SU-DHL-6 (cell line): ENCODE results near the gene SOCS1.
"Not testable (repeated sequence)": the region's sequence is repeated elsewhere in the genome, so short reads cannot be mapped to it uniquely, and the experiment has no call there.

ENCODE experiments used
- H2AFZ ChIP-seq: fragments of 200-600 bp; sonication (generic); 2 replicates; pipeline ENCODE4 v1.6.1; 2014; ENCODE audit warnings: low read depth, mild to moderate bottlenecking, moderate library complexity, mixed read lengths, antibody characterized with exemption, low read length; ENCODE audit not compliant: severe bottlenecking
- H3F3A ChIP-seq: fragments of 200-600 bp; shearing (Covaris generic); 2 replicates; pipeline ENCODE4 v1.6.0; 2016; ENCODE audit warnings: antibody characterized with exemption, mild to moderate bottlenecking; ENCODE audit not compliant: insufficient read depth
- H3K27ac ChIP-seq: fragments of 200-600 bp; sonication (generic); 2 replicates; pipeline ENCODE4 v1.5.1; 2016; ENCODE audit warnings: low read depth, mild to moderate bottlenecking, low read length, moderate library complexity, mixed read lengths
- H3K27me3 ChIP-seq: fragments of 200-600 bp; sonication (generic), shearing (Covaris generic); 2 replicates; pipeline ENCODE4 v1.6.0; 2014; ENCODE audit warnings: mild to moderate bottlenecking, low read length
- H3K36me3 ChIP-seq: fragments of 200-600 bp; sonication (generic); 2 replicates; pipeline ENCODE4 v1.6.1; 2014; ENCODE audit warnings: mild to moderate bottlenecking, low read length, mixed read lengths
- H3K4me2 ChIP-seq: fragments of 300-600, 200-600 bp; shearing (Covaris generic), sonication (generic); 2 replicates; pipeline ENCODE4 v1.6.0; 2014; ENCODE audit warnings: low read length, low read depth, mild to moderate bottlenecking; ENCODE audit not compliant: poor library complexity, severe bottlenecking
- H3K4me3 ChIP-seq: fragments of 200-600 bp; sonication (generic); 2 replicates; pipeline ENCODE4 v1.5.1; 2014; ENCODE audit warnings: antibody characterized with exemption, low read length, mild to moderate bottlenecking, mixed read lengths; ENCODE audit not compliant: insufficient read depth, poor library complexity, severe bottlenecking
- H3K79me2 ChIP-seq: fragments of 200-600 bp; sonication (generic); 2 replicates; pipeline ENCODE4 v1.6.1; 2014; ENCODE audit warnings: mild to moderate bottlenecking, low read length, moderate library complexity; ENCODE audit not compliant: insufficient read depth
- H3K9ac ChIP-seq: fragments of 200-600 bp; sonication (generic); 2 replicates; pipeline ENCODE4 v1.7.0; 2014; ENCODE audit warnings: mild to moderate bottlenecking, low read length
- H3K9me2 ChIP-seq: fragments of 200-600 bp; sonication (generic); replicated peaks from 2 replicates; pipeline ENCODE4 v1.6.1; 2014; ENCODE audit warnings: low read length; ENCODE audit not compliant: insufficient read depth
- H3K9me3 ChIP-seq: fragments of 200-600 bp; sonication (generic); 2 replicates; pipeline ENCODE4 v1.6.1; 2014; ENCODE audit warnings: low read length, mixed read lengths; ENCODE audit not compliant: insufficient read depth
- H4K20me1 ChIP-seq: fragments of 200-600 bp; sonication (generic); 2 replicates; pipeline ENCODE4 v1.6.1; 2014; ENCODE audit warnings: low read depth, mild to moderate bottlenecking, antibody characterized with exemption, low read length, moderate library complexity, mixed read lengths
- EZH2phosphoT487 ChIP-seq: fragments of 200-600 bp; sonication (generic), shearing (Covaris generic); conservative IDR thresholded peaks from 2 replicates; pipeline ENCODE4 v1.6.1; 2018; ENCODE audit warnings: mild to moderate bottlenecking, antibody characterized with exemption, low read length, moderate library complexity, mixed read lengths
- TF ChIP-seq, protein P1 (sequence below): fragments of 200-600 bp; sonication (generic); IDR thresholded peaks from one replicate; pipeline ENCODE4 v1.5.1; 2017; ENCODE audit warnings: antibody characterized with exemption, mild to moderate bottlenecking, low read length, moderate library complexity; ENCODE audit not compliant: insufficient read depth, poor library complexity, severe bottlenecking

The SOCS1 gene

DNA sequence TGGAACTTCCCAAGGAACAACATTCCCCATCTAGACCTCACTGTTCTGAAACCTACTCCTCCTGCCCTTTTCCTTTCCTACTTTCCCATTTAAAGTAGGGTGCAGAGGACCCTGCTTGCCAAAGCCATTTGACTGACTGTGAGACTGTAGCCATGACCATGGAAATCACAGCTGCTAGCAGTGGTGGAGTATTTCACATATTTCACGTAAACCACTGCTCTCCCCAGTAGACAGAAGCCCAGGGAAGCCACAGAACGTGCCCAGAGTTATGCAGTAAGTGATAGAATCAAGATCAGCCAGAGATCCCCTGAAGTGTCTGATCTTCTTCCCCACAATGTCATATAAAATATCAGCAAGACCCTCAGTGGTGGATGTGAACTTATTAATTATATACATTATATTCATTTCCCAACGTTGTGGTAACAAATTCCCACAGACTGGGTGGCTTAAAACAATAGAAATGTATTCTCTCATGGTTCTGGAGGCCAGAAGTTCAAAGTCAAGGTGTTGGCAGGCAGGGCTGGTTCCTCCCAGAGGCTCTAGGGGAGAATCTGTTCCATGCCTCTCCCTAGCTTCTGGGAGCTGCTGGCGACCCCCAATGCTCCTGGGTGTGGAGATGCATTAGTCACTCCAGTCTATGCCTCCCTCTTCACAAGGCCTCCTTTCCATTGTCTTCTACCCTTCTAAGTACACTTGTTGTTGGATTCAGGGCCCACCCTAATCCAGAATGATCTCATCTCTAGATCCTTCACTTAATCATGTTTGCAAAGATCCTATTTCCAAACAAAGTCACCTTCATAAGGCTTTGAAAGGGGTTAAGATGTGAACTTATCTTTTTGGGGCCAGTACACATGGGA, 45.9 kb upstream of the SOCS1 start:
- Histone ChIP-seq H3K9ac (no peak overlapping the region), H3K36me3 (no peaks in the 10 kb centered on the region), H3K4me2 (no peak overlapping the region), H3K9me3 (no peaks in the 10 kb centered on the region), H3K9me2 (no peaks in the 10 kb centered on the region), H4K20me1 (no peaks in the 10 kb centered on the region), H3F3A (peaks cover 15% of the 10 kb centered on the region), H3K4me3 (no peak overlapping the region), H3K27ac (no peak overlapping the region), H3K79me2 (no peaks in the 10 kb centered on the region), H2AFZ (no peak overlapping the region), H3K27me3 (no peaks in the 10 kb centered on the region)
- TF ChIP-seq, protein P1, sequence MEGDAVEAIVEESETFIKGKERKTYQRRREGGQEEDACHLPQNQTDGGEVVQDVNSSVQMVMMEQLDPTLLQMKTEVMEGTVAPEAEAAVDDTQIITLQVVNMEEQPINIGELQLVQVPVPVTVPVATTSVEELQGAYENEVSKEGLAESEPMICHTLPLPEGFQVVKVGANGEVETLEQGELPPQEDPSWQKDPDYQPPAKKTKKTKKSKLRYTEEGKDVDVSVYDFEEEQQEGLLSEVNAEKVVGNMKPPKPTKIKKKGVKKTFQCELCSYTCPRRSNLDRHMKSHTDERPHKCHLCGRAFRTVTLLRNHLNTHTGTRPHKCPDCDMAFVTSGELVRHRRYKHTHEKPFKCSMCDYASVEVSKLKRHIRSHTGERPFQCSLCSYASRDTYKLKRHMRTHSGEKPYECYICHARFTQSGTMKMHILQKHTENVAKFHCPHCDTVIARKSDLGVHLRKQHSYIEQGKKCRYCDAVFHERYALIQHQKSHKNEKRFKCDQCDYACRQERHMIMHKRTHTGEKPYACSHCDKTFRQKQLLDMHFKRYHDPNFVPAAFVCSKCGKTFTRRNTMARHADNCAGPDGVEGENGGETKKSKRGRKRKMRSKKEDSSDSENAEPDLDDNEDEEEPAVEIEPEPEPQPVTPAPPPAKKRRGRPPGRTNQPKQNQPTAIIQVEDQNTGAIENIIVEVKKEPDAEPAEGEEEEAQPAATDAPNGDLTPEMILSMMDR = no peak
- no peak for TF ChIP-seq EZH2phosphoT487

DNA sequence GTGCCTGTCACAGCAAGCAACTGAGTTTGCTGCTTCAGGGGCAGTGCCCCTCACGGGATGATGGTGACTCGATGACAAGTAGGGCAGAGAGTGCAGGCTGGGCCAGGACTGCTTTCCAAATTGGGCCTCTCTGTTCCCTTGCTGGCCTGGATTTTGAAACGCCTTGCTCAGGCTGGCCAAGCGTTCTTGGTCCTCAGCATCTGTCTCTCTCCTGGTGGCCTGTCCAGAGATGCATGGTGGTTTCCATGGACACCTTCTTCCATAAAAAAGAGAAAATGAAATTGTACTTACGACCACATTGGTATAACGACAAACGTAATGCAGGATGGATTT, 44.5 kb upstream of the SOCS1 start:
- no peak overlapping the region for H3K4me2 ChIP-seq
- H3K9ac ChIP-seq = no peak overlapping the region
- H4K20me1 ChIP-seq = no peaks in the 10 kb centered on the region
- H3K27me3 ChIP-seq = no peaks in the 10 kb centered on the region
- H3K27ac ChIP-seq = no peak overlapping the region
- H3K9me2 ChIP-seq = no peaks in the 10 kb centered on the region
- no peaks in the 10 kb centered on the region for H3K36me3 ChIP-seq
- H2AFZ ChIP-seq = no peak overlapping the region
- no peak for TF ChIP-seq EZH2phosphoT487
- TF ChIP-seq, protein P1 = no peak
- H3K9me3 ChIP-seq = no peaks in the 10 kb centered on the region
- H3F3A ChIP-seq = peaks cover 28% of the 10 kb centered on the region
- H3K79me2 ChIP-seq = no peaks in the 10 kb centered on the region
- no peak overlapping the region for H3K4me3 ChIP-seq

DNA sequence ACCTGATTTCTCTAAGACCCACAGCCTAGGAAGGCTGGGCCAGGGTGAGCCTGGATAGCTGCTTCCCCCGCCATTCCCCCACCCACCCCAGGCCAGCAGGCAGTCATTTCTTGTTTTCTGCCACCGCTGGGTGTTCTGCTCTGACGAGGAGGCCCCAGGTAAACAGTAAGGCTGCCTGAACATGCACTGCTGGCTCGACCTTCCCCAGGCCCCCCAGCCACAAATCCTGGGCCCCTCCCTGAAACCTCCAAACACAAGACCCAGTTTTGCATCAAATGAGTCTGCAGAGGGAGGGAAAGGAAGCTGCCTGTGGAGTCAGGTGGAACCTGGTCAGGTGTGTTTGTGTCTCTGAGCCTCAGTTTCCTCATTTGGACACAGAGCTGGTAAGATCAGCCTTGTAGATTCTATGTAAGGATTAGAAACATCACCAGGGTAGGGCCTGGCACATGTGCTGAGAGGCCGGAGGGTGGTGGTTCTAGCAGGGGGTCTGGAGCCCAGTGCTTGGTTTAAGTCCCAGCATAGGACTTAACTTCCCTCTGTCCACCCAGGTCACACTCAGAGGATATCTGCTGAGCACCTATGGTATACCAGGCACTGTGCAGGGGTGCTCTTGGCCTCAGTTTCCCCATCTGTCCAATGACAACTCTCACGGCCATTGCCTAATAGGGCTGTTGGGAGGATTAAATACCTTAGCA, 44.0 kb upstream of the SOCS1 start:
- H3K27ac ChIP-seq = no peak overlapping the region
- TF ChIP-seq EZH2phosphoT487 = no peak
- no peak overlapping the region for H3K4me2 ChIP-seq
- peaks cover 33% of the 10 kb centered on the region for H3F3A ChIP-seq
- no peak overlapping the region for H3K9ac ChIP-seq
- H3K9me3 ChIP-seq = no peaks in the 10 kb centered on the region
- H4K20me1 ChIP-seq = no peaks in the 10 kb centered on the region
- H2AFZ ChIP-seq = no peak overlapping the region
- H3K27me3 ChIP-seq = no peaks in the 10 kb centered on the region
- no peaks in the 10 kb centered on the region for H3K79me2 ChIP-seq
- no peak overlapping the region for H3K4me3 ChIP-seq
- H3K9me2 ChIP-seq = no peaks in the 10 kb centered on the region
- H3K36me3 ChIP-seq = no peaks in the 10 kb centered on the region

DNA sequence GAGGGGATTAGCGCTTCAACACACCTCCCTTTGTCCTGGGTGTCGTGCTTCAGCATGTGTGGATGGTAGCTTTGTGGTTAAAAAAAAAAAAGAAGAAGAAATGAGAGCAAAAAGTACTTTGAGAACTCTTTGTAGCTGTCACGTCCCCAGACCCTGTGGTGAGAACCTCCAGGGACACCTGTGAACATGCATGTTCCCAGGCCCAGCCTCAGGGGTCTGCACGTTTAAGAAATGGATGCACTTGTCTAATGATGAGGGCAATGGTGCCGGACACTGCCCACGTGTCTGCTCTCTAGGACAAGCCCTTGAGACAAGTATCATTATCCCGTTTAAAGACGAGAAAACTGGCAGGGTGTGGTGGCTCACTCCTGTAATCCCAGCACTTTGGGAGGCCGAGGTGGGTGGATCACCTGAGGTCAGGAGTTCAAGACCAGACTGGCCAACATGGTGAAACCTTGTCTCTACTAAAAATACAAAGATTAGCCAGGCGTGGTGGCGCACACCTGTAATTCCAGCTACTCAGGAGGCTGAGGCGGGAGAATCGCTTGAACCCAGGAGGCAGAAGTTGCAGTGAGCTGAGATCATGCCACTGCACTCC, 43.0 kb upstream of the SOCS1 start:
- H4K20me1 ChIP-seq = not testable (repeated sequence)

More for the DNA sequence above, 43.0 kb upstream of the SOCS1 start:
- H3K9me3 ChIP-seq, H3K9ac ChIP-seq, H3K79me2 ChIP-seq, H3K9me2 ChIP-seq, H3K27me3 ChIP-seq, H2AFZ ChIP-seq, H3K4me3 ChIP-seq, H3K36me3 ChIP-seq: not testable (repeated sequence)
- Histone ChIP-seq H3F3A (peaks cover 40% of the 10 kb centered on the region), H3K4me2 (peak overlapping the region; percentile 66), H3K27ac (peak overlapping the region; percentile 96)
